HepG2 (cell line): ENCODE measurements around the gene VSIG10L. TPM values are rescaled to one million over a fixed set of nuclear protein-coding genes. Genes with fewer than 3 reads are reported as not detected.

Experiments used
- CC2D1A ChIP-seq: sonication (generic); formaldehyde crosslinking; IDR thresholded peaks from 2 replicates; pipeline ENCODE4 v1.8.1; 2023; ENCODE audit warnings: mild to moderate bottlenecking, missing genetic modification reagents
- HNF4A ChIP-seq: sonication (generic); formaldehyde crosslinking; IDR thresholded peaks from 2 replicates; pipeline ENCODE4 v1.4.0; 2020; ENCODE audit warnings: missing genetic modification reagents
- HNF4G ChIP-seq, 2 experiments: sonication (generic) in 1 of 2; formaldehyde crosslinking in 1 of 2; IDR thresholded peaks; 2 replicates each; pipeline versions ENCODE4 v1.4.0 to v1.6.1; 2011 to 2020; ENCODE audit warnings: borderline replicate concordance in 2 of 2, low read depth in 2 of 2, mild to moderate bottlenecking in 2 of 2, low read length in 1 of 2, missing genetic modification reagents in 1 of 2, moderate library complexity in 1 of 2
- HOXA3 ChIP-seq: sonication (generic); formaldehyde crosslinking; IDR thresholded peaks from 2 replicates; pipeline ENCODE4 v1.5.0; 2020; ENCODE audit warnings: missing genetic modification reagents
- ISL2 ChIP-seq: sonication (generic); formaldehyde crosslinking; IDR thresholded peaks from 2 replicates; pipeline ENCODE4 v1.5.0; 2020; ENCODE audit warnings: missing genetic modification reagents
- KDM4B ChIP-seq: sonication (generic); formaldehyde crosslinking; IDR thresholded peaks from 2 replicates; pipeline ENCODE4 v1.4.0; 2020; ENCODE audit warnings: missing genetic modification reagents
- NAIF1 ChIP-seq: sonication (generic); formaldehyde crosslinking; IDR thresholded peaks from 2 replicates; pipeline ENCODE4 v1.5.0; 2020; ENCODE audit warnings: mild to moderate bottlenecking, missing genetic modification reagents, borderline replicate concordance
- NR3C1 ChIP-seq: sonication (generic); formaldehyde crosslinking; IDR thresholded peaks from 2 replicates; pipeline ENCODE4 v1.4.0; 2020; ENCODE audit warnings: missing genetic modification reagents
- SAFB2 ChIP-seq: sonication (generic); formaldehyde crosslinking; IDR thresholded peaks from 2 replicates; pipeline ENCODE4 v1.5.1; 2020; ENCODE audit warnings: missing genetic modification reagents, low read depth, mild to moderate bottlenecking, borderline replicate concordance
- TEAD3 ChIP-seq: optimal IDR thresholded peaks from 2 replicates; pipeline ENCODE3; 2016; ENCODE audit warnings: borderline replicate concordance
- ZBTB1 ChIP-seq: sonication (generic); formaldehyde crosslinking; IDR thresholded peaks from 2 replicates; pipeline ENCODE4 v1.4.0; 2020; ENCODE audit warnings: missing genetic modification reagents, borderline replicate concordance
- ZNF567 ChIP-seq: sonication (generic); formaldehyde crosslinking; IDR thresholded peaks from 2 replicates; pipeline ENCODE4 v1.8.1; 2023; ENCODE audit warnings: mild to moderate bottlenecking, missing genetic modification reagents, borderline replicate concordance
- ZSCAN20 ChIP-seq: sonication (generic); formaldehyde crosslinking; IDR thresholded peaks from 2 replicates; pipeline ENCODE4 v1.4.0; 2020; ENCODE audit warnings: missing genetic modification reagents, mild to moderate bottlenecking, borderline replicate concordance
- polyA plus RNA-seq, 8 experiments: library from polyadenylated mRNA; depleted of rRNA in 3 of 8; stranded (reverse) in 7 of 8; unstranded in 1 of 8; fragments of >200 nt; fragmentation: Illumina TruSeq in 4 of 8; extraction: Trizol in 4 of 8; gene quantifications; 2 replicates each; pipeline versions ENCODE4 v1.2.1 to v1.2.3, GENCODE V29; 2011 to 2016; ENCODE audit warnings: low read depth in 4 of 8, missing spikeins in 1 of 8, mixed read lengths in 1 of 8; ENCODE audit not compliant: insufficient read depth in 1 of 8
- total RNA-seq, 5 experiments: library from RNA; depleted of rRNA; stranded (reverse); fragments of >200 nt; fragmentation: Illumina TruSeq; extraction: Trizol; gene quantifications; 2 replicates each; pipeline ENCODE4 v1.2.3, GENCODE V29; 2016; ENCODE audit warnings: low read depth in 1 of 5
- TF ChIP-seq, protein P1 (sequence below): sonication (generic); formaldehyde crosslinking; IDR thresholded peaks from 2 replicates; pipeline ENCODE4 v1.8.0; 2023; ENCODE audit warnings: mild to moderate bottlenecking, missing genetic modification reagents
- TF ChIP-seq, protein P2 (sequence below), 2 experiments: sonication (generic) in 1 of 2; formaldehyde crosslinking in 1 of 2; IDR thresholded peaks; 2 replicates each; pipeline versions ENCODE4 v1.4.0 to v1.6.1; 2018 to 2020; ENCODE audit warnings: missing genetic modification reagents in 2 of 2, borderline replicate concordance in 1 of 2, low read depth in 1 of 2, mild to moderate bottlenecking in 1 of 2, missing biosample characterization in 1 of 2
- TF ChIP-seq, protein P3 (sequence below): IDR thresholded peaks from 2 replicates; pipeline ENCODE4 v1.6.1; 2016; ENCODE audit warnings: missing compliant biosample characterization, missing genetic modification reagents, borderline replicate concordance
- TF ChIP-seq, protein P4 (sequence below): sonication (generic); formaldehyde crosslinking; IDR thresholded peaks from 2 replicates; pipeline ENCODE4 v1.5.0; 2020; ENCODE audit warnings: missing genetic modification reagents
- TF ChIP-seq, protein P5 (sequence below): sonication (generic); formaldehyde crosslinking; IDR thresholded peaks from 2 replicates; pipeline ENCODE4 v1.5.0; 2020; ENCODE audit warnings: missing genetic modification reagents, mild to moderate bottlenecking, borderline replicate concordance
- TF ChIP-seq, protein P6 (sequence below): sonication (generic); formaldehyde crosslinking; IDR thresholded peaks from 2 replicates; pipeline ENCODE4 v1.4.0; 2020; ENCODE audit warnings: missing genetic modification reagents

VSIG10L gene
- total and polyA plus RNA-seq, 2 of the 13 experiments (the other 11 are each of a cell fraction or from before 2014, with no cell fraction given): 2.7 to 8.5 TPM

DNA sequence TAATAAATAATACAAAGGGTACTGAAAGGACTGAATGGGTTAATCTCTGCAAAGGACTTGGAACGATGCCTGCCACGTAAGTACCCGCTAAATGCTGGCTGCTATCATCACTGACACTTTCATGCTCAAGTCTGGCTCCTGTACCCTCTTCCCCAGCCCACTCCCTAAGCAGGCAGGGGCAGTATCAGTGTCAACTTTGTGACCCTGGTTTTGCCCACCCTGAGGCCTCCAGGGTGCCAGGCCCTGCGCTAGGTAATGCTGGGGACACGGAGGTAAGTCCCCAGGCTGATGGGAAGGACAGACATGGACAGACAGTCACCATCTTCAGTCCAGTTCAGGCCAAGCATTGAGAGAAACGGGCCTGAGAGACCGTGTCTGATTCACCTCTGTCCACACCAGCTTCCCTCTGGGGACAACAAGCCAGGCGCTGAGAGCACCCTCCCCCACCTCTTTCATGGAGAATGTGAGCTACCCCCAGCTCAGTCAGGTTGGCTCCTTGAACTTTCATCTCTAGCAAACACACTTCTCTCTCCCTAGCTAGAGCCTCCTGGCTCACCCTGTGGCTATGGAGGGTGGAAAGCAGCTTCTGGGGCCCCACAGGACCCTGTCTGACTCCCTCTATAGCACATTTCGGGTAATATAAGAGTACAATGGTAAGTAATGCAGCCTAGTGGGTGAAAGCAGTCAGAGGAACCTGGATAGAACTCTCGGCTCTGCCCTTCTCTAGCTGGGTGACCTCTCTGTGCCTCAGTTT, 23.4 kb upstream of the VSIG10L start (continued):
- TF ChIP-seq, protein P1, sequence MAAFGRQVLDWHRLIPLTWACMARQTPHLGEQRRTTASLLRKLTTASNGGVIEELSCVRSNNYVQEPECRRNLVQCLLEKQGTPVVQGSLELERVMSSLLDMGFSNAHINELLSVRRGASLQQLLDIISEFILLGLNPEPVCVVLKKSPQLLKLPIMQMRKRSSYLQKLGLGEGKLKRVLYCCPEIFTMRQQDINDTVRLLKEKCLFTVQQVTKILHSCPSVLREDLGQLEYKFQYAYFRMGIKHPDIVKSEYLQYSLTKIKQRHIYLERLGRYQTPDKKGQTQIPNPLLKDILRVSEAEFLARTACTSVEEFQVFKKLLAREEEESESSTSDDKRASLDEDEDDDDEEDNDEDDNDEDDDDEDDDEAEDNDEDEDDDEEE (CRISPR knock-in tag): no peak
- TF ChIP-seq KDM4B (CRISPR knock-in tag): peak; percentile 70; the same call in 1 of the 2 replicates
- TF ChIP-seq, protein P2, sequence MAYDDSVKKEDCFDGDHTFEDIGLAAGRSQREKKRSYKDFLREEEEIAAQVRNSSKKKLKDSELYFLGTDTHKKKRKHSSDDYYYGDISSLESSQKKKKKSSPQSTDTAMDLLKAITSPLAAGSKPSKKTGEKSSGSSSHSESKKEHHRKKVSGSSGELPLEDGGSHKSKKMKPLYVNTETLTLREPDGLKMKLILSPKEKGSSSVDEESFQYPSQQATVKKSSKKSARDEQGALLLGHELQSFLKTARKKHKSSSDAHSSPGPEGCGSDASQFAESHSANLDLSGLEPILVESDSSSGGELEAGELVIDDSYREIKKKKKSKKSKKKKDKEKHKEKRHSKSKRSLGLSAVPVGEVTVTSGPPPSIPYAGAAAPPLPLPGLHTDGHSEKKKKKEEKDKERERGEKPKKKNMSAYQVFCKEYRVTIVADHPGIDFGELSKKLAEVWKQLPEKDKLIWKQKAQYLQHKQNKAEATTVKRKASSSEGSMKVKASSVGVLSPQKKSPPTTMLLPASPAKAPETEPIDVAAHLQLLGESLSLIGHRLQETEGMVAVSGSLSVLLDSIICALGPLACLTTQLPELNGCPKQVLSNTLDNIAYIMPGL (CRISPR knock-in tag; IDR thresholded peaks at IDR 0.05; ENCODE audit: borderline replicate concordance in 1 of 2, low read depth in 1 of 2): peak in 1 of 2 experiments; percentile 82; a peak in 3 of 4 replicates
- TF ChIP-seq ZBTB1 (CRISPR knock-in tag): no peak
- no peak for TF ChIP-seq ZNF567 (CRISPR knock-in tag)
- TF ChIP-seq TEAD3 (CRISPR knock-in tag): peak; percentile 77
- TF ChIP-seq HNF4G (IDR thresholded peaks at IDR 0.05; ENCODE audit: borderline replicate concordance, low read depth, low read length): peak; percentile 88
- peak; percentile 51; the same call in 1 of the 2 replicates for TF ChIP-seq HNF4G (CRISPR knock-in tag; IDR thresholded peaks at IDR 0.05; ENCODE audit: borderline replicate concordance, low read depth)
- TF ChIP-seq, protein P3, sequence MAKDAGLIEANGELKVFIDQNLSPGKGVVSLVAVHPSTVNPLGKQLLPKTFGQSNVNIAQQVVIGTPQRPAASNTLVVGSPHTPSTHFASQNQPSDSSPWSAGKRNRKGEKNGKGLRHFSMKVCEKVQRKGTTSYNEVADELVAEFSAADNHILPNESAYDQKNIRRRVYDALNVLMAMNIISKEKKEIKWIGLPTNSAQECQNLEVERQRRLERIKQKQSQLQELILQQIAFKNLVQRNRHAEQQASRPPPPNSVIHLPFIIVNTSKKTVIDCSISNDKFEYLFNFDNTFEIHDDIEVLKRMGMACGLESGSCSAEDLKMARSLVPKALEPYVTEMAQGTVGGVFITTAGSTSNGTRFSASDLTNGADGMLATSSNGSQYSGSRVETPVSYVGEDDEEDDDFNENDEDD (CRISPR knock-in tag): no peak
- TF ChIP-seq HOXA3 (CRISPR knock-in tag): peak; percentile 65; the same call in 1 of the 2 replicates
- peak; percentile 89; the same call in 1 of the 2 replicates for TF ChIP-seq ZSCAN20 (CRISPR knock-in tag)
- TF ChIP-seq HNF4A (CRISPR knock-in tag): peak; percentile 92
- TF ChIP-seq SAFB2: no peak
- no peak for TF ChIP-seq CC2D1A
- TF ChIP-seq, protein P4, sequence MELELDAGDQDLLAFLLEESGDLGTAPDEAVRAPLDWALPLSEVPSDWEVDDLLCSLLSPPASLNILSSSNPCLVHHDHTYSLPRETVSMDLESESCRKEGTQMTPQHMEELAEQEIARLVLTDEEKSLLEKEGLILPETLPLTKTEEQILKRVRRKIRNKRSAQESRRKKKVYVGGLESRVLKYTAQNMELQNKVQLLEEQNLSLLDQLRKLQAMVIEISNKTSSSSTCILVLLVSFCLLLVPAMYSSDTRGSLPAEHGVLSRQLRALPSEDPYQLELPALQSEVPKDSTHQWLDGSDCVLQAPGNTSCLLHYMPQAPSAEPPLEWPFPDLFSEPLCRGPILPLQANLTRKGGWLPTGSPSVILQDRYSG (CRISPR knock-in tag): no peak
- TF ChIP-seq, protein P5, sequence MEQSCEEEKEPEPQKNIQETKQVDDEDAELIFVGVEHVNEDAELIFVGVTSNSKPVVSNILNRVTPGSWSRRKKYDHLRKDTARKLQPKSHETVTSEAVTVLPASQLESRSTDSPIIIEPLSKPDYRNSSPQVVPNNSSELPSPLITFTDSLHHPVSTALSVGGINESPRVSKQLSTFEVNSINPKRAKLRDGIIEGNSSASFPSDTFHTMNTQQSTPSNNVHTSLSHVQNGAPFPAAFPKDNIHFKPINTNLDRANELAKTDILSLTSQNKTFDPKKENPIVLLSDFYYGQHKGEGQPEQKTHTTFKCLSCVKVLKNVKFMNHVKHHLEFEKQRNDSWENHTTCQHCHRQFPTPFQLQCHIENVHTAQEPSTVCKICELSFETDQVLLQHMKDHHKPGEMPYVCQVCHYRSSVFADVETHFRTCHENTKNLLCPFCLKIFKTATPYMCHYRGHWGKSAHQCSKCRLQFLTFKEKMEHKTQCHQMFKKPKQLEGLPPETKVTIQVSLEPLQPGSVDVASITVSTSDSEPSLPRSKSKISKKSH: no peak
- TF ChIP-seq NAIF1 (CRISPR knock-in tag): no peak
- TF ChIP-seq ISL2 (CRISPR knock-in tag): no peak; the same call in 1 of the 2 replicates
- TF ChIP-seq NR3C1 (CRISPR knock-in tag): no peak
- TF ChIP-seq, protein P6, sequence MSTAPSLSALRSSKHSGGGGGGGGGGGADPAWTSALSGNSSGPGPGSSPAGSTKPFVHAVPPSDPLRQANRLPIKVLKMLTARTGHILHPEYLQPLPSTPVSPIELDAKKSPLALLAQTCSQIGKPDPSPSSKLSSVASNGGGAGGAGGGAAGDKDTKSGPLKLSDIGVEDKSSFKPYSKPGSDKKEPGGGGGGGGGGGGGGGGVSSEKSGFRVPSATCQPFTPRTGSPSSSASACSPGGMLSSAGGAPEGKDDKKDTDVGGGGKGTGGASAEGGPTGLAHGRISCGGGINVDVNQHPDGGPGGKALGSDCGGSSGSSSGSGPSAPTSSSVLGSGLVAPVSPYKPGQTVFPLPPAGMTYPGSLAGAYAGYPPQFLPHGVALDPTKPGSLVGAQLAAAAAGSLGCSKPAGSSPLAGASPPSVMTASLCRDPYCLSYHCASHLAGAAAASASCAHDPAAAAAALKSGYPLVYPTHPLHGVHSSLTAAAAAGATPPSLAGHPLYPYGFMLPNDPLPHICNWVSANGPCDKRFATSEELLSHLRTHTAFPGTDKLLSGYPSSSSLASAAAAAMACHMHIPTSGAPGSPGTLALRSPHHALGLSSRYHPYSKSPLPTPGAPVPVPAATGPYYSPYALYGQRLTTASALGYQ: no peak; the same call in 1 of the 2 replicates
